ENCODE data around the gene TNRC6C. TPM values are rescaled to one million over a fixed set of nuclear protein-coding genes. Genes with fewer than 3 reads are reported as not detected.

TNRC6C gene
- total and polyA plus RNA-seq, 9 of the 15 experiments (the other 6 are each of a cell fraction or from before 2014, with no cell fraction given): 0.20 to 4.9 (median 2.3) TPM

GRCh38 chr17:78029697-78030096 lies 71.2 kb downstream of the TNRC6C start (continued):
- TF ChIP-seq PHF21A (IDR thresholded peaks at IDR 0.05; ENCODE audit: borderline replicate concordance, low read depth) (no peak), STAT5A (IDR thresholded peaks at IDR 0.05; ENCODE audit: borderline replicate concordance, low read length) (peak; percentile 78)
- TF ChIP-seq, protein P1, sequence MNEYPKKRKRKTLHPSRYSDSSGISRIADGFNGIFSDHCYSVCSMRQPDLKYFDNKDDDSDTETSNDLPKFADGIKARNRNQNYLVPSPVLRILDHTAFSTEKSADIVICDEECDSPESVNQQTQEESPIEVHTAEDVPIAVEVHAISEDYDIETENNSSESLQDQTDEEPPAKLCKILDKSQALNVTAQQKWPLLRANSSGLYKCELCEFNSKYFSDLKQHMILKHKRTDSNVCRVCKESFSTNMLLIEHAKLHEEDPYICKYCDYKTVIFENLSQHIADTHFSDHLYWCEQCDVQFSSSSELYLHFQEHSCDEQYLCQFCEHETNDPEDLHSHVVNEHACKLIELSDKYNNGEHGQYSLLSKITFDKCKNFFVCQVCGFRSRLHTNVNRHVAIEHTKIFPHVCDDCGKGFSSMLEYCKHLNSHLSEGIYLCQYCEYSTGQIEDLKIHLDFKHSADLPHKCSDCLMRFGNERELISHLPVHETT (CRISPR knock-in tag; conservative IDR thresholded peaks at IDR 0.05 in 1 of 2, IDR thresholded peaks at IDR 0.05 in 1 of 2): peak in 1 of 2 experiments; percentile 81; a peak in 2 of 4 replicates

GRCh38 chr17:78031435-78031834 lies 72.9 kb downstream of the TNRC6C start:
- in situ Hi-C loops (cut with MboI): no loop called here
- POLR2A ChIA-PET: interaction anchor here (0.6 to 1.3 kb wide), 4 partner anchors 13 to 261 kb away, joined by 3 to 4 read pairs (median 3); no protein-coding TSS in a partner anchor
- CTCF ChIA-PET (ENCODE audit: low intra/inter-chr PET ratio): no interaction called here
- Histone ChIP-seq H4K20me1 (replicated peaks; ENCODE audit: control insufficient read depth, insufficient read depth, low read length) (no peaks in the 10 kb centered on the region), H3K27ac (ENCODE audit: extremely low read depth, low read depth, low read length) (peak overlapping the region; percentile 44), H3K79me2 (ENCODE audit: control insufficient read depth, insufficient read depth, low read length) (no peaks in the 10 kb centered on the region), H3K9me3 (replicated peaks; ENCODE audit: control insufficient read depth, insufficient read depth, low read depth, low read length) (no peaks in the 10 kb centered on the region), H3K9ac (ENCODE audit: insufficient read depth in 1 of 2, low read depth in 2 of 2, low read length in 2 of 2) (no peak overlapping the region), H2AFZ (ENCODE audit: low read depth, low read length) (no peak overlapping the region), H3K4me3 (no peak overlapping the region), H3K4me2 (ENCODE audit: insufficient read depth, low read length) (no peak overlapping the region), H3K4me1 (replicated peaks in 1 of 2; ENCODE audit: control insufficient read depth in 2 of 2, insufficient read depth in 2 of 2, low read length in 2 of 2) (peaks cover 33 to 62% of the 10 kb centered on the region in 2 experiments; a peak in 4 of 5 replicates), H3K27me3 (ENCODE audit: control insufficient read depth in 2 of 2, insufficient read depth in 2 of 2, low read length in 2 of 2) (no peaks in the 10 kb centered on the region), H3K9me1 (ENCODE audit: control insufficient read depth, insufficient read depth, low read length) (no peaks in the 10 kb centered on the region), H3K36me3 (ENCODE audit: control insufficient read depth, insufficient read depth, low read length) (peaks cover 8% of the 10 kb centered on the region; the same call in 1 of the 3 replicates)
- TF ChIP-seq, protein P2, sequence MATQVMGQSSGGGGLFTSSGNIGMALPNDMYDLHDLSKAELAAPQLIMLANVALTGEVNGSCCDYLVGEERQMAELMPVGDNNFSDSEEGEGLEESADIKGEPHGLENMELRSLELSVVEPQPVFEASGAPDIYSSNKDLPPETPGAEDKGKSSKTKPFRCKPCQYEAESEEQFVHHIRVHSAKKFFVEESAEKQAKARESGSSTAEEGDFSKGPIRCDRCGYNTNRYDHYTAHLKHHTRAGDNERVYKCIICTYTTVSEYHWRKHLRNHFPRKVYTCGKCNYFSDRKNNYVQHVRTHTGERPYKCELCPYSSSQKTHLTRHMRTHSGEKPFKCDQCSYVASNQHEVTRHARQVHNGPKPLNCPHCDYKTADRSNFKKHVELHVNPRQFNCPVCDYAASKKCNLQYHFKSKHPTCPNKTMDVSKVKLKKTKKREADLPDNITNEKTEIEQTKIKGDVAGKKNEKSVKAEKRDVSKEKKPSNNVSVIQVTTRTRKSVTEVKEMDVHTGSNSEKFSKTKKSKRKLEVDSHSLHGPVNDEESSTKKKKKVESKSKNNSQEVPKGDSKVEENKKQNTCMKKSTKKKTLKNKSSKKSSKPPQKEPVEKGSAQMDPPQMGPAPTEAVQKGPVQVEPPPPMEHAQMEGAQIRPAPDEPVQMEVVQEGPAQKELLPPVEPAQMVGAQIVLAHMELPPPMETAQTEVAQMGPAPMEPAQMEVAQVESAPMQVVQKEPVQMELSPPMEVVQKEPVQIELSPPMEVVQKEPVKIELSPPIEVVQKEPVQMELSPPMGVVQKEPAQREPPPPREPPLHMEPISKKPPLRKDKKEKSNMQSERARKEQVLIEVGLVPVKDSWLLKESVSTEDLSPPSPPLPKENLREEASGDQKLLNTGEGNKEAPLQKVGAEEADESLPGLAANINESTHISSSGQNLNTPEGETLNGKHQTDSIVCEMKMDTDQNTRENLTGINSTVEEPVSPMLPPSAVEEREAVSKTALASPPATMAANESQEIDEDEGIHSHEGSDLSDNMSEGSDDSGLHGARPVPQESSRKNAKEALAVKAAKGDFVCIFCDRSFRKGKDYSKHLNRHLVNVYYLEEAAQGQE (IDR thresholded peaks at IDR 0.05; ENCODE audit: borderline replicate concordance): peak; percentile 29; the same call in 1 of the 2 replicates
- TF ChIP-seq, protein P2 (CRISPR knock-in tag; IDR thresholded peaks at IDR 0.05; ENCODE audit: low read depth): no peak
- TF ChIP-seq, protein P3, sequence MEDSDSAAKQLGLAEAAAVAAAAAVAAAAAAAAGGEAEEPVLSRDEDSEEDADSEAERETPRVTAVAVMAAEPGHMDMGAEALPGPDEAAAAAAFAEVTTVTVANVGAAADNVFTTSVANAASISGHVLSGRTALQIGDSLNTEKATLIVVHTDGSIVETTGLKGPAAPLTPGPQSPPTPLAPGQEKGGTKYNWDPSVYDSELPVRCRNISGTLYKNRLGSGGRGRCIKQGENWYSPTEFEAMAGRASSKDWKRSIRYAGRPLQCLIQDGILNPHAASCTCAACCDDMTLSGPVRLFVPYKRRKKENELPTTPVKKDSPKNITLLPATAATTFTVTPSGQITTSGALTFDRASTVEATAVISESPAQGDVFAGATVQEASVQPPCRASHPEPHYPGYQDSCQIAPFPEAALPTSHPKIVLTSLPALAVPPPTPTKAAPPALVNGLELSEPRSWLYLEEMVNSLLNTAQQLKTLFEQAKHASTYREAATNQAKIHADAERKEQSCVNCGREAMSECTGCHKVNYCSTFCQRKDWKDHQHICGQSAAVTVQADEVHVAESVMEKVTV (CRISPR knock-in tag; IDR thresholded peaks at IDR 0.05): no peak
- peak; percentile 90 for TF ChIP-seq WHSC1 (IDR thresholded peaks at IDR 0.05; ENCODE audit: low read length)
- DNase-seq (ENCODE audit: extremely low read depth in 1 of 4, low spot score in 3 of 4) (peak in 1 of 4 experiments; percentile 5), ATAC-seq (no peak), FAIRE-seq (no peak)
- 83% methylated on average over 7 of the region's 8 CpGs for WGBS (ENCODE audit: insufficient coverage, low coverage, missing lambda C conversion rate)
- BruUV-seq (replicated peaks): no TSS peak
- intact Hi-C loops (cut with micrococcal nuclease): no loop called here
